KOPT-K1 (cell line): ENCODE results near the gene CHST1.

Experiments used
- H3K27ac ChIP-seq: fragments of 200-600 bp; sonication (generic); 2 replicates; pipeline ENCODE4 v1.5.1; 2016; ENCODE audit warnings: antibody characterized with exemption, mild to moderate bottlenecking, low read depth, low read length; ENCODE audit not compliant: poor library complexity, severe bottlenecking
- H3K36me3 ChIP-seq: fragments of 200-600 bp; sonication (generic); 2 replicates; pipeline ENCODE4 v1.5.1; 2017; ENCODE audit warnings: antibody characterized with exemption, mild to moderate bottlenecking, low read length, moderate library complexity; ENCODE audit not compliant: insufficient read depth
- H3K9me3 ChIP-seq: fragments of 200-600 bp; sonication (generic); 2 replicates; pipeline ENCODE4 v1.5.1; 2017; ENCODE audit warnings: antibody characterized with exemption, low read length, mild to moderate bottlenecking; ENCODE audit not compliant: insufficient read depth, poor library complexity, severe bottlenecking

Gene CHST1

DNA sequence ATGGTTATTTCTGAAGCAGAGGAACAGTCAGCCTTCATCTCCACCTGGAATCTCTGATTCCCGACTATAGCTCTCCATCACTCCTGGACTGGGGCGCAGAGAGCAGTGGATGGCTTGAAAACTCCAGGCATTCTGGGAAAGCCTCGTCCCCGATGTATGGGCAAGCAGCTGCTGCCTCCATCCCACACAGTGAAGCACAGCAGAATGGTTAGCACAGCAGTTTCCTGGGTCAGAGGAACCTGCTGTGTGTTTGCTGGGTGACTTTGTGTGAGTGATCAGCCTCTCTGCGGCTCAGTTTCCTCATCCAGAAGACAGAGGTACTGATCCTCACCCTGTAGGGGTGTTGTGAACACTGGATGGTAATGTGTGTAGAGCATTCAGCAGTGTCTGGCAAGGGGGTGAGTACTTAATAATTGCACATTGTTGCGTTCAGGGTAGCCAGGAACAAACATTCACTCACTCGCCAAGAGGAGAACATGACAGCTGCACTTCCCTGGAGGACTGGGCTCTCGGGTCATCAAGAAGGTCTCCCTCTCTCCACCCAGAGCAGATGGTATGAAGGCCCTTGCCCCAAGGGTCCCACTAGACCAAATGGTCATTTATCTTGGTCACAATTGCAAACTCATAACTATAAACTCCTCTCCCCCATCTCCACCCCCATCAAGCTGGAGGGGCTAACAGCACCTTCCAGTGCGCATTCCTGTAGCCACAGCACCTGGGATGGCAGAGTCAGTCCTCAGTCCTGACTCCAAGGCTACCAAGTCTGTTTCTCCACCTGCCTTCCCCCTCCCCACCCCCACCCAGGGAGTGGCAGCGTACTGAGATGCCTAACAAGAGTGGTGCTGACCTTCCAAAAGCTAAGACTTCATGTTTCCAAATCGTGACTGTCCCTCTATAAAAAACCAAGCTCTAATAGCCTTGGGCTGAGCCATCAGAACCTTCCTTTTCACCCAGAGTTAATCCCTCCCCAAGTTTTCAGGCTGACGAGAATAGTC, 1.5 kb upstream of the CHST1 start:
- Histone ChIP-seq H3K9me3 (no peaks in the 10 kb centered on the region), H3K36me3 (no peaks in the 10 kb centered on the region), H3K27ac (no peak overlapping the region)

DNA sequence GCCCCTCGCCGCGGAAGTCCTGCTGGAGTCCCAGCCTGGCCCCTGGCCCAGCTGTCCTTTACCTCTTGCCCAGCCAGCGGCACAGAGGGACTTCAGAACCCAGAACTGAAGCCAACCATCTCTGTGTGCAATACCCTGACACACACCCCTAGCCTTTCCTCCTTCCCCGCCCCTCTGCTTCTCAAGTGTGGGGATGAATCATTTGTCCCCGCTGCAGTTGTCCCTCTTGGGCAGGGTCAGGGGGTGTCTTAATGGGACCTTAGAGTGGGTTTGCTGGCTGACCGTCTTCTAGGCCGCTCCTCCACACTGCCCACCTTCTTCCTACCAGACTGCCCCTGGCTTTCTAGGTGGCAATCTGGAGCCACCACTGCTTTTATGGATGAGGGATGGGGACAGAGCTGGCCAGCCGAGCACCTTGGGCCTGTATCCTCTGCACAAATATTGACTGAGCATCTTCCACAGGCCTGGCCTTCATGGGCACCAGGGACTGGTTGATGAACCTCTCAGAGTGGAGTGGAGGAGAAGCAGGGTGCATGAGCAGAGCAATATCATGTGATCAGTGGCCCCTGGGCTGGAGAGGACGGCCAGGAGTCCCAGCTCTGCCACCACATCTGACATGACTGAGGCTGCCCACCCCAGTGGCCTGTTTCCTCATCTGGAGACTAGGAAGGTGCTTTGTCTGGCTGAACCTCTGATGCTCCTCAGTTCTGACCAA, 668 bp upstream of the CHST1 start:
- no peaks in the 10 kb centered on the region for H3K36me3 ChIP-seq
- H3K9me3 ChIP-seq: no peaks in the 10 kb centered on the region
- H3K27ac ChIP-seq: no peak overlapping the region

GRCh38 chr11:45664376-45665205, 831 bp downstream of the CHST1 start:
- Histone ChIP-seq H3K9me3 (no peaks in the 10 kb centered on the region), H3K27ac (peak overlapping the region; percentile 7), H3K36me3 (no peaks in the 10 kb centered on the region)

DNA sequence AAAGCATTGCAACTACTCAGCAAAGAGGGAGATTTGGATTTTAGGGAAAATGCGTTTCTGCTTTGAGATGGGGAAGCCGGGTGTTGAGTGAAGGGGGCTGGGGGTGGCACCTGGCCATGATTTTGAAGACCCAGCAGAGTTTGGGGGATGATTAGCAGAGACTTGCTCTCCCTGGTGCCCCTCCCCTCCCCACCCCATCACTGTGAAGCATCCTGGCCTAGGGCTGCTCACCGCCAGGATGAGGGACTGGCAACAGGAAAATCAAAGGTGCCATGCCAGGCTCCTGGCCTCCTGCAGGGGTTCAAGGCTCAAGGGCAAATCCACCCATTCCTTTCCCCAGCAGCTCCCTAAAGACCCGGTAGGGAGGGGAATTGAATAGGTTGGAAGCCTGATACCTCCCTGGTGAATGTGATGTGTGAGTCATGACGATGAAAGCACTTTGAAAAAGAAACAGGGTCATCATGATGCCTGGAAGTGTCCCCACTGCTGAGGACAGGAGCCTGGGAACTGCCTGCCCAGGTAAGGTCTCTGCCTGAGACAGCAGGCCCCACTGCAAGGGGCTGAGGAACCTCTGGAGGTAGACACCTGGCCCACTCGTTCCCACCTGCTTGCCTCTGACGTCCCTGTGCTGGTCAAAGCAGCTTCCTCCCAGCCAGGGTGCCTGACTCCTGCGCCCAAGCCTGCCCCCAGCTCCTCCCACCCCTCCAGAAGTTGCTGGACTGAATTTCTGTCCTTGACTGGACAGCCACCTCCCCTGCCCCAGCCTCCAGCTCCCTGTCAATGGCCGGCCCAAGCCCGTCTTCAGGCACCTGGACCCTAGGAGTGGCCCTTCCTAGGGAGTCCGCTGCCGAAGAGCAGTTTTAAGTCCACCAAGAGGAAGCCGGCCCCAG, 1.7 kb downstream of the CHST1 start:
- no peaks in the 10 kb centered on the region for H3K9me3 ChIP-seq
- H3K36me3 ChIP-seq: no peaks in the 10 kb centered on the region
- H3K27ac ChIP-seq: no peak overlapping the region

DNA sequence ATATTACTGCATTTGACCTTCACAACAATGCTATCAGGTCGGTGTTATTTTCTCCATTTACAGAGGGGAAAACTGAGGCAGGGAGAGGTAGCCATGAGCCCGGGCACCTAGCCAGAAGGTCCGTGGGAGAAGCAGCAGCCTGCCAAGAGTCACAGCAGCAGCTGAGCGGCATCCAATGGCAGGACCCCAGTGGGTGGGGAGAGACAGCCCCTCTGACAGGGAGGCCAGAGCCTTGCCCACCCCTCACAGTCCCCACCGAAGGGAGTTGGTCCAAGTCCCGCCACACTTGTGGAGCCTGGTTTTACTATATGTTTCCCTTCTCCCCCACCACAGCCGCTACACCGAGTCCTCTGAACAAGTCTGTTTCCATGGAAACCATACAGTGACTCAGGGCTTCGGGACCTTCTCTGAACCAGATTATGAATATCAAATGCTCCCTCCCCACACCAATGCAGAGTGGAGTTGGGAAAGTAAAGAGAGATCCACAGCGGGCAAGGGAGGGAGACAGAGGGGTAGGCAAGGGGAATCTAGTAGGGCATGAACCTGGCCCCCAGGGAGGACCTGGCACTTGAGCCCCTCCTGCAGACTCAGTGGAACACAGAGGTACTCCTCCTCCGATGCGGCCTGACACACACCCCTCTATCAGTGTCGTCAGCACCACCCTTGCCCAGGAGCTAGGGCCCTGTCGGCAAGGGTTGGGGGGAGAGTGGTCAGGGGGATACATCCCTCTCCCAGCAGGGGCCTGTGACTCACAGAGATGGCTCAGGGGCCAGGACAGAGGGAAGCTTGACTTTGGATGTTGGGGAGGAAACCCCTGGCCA, 2.5 kb downstream of the CHST1 start:
- no peaks in the 10 kb centered on the region for H3K36me3 ChIP-seq
- H3K27ac ChIP-seq: no peak overlapping the region
- H3K9me3 ChIP-seq: no peaks in the 10 kb centered on the region

DNA sequence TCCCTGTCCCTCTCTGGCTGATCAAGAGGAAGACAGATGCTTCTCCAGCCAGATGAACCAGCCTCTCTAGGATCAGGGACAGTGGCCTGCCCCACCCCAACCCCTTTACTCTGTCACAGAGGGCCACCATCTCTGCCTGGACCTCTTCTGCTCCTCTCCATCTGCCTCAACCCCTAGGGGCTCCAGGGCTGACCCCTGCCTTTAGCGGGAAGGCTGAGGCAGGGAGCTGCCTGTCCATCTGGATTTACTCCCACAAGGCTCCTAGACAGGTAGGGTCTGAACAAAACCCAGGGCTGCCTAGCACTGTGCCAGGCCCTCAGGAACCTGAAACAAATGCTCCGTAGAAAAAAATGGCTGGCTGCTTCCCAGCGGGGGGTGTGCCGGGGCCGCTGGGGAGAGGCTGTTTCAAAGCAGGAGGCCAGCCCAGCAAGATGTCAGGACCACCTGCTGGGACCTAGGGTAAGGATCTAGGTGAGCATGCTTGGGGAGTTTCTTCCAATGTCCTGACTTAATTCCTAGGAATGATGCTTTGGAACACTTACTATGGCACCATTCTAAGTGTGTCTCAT, 3.2 kb downstream of the CHST1 start:
- H3K27ac ChIP-seq: no peak overlapping the region
- H3K36me3 ChIP-seq: no peaks in the 10 kb centered on the region
- H3K9me3 ChIP-seq: no peaks in the 10 kb centered on the region

DNA sequence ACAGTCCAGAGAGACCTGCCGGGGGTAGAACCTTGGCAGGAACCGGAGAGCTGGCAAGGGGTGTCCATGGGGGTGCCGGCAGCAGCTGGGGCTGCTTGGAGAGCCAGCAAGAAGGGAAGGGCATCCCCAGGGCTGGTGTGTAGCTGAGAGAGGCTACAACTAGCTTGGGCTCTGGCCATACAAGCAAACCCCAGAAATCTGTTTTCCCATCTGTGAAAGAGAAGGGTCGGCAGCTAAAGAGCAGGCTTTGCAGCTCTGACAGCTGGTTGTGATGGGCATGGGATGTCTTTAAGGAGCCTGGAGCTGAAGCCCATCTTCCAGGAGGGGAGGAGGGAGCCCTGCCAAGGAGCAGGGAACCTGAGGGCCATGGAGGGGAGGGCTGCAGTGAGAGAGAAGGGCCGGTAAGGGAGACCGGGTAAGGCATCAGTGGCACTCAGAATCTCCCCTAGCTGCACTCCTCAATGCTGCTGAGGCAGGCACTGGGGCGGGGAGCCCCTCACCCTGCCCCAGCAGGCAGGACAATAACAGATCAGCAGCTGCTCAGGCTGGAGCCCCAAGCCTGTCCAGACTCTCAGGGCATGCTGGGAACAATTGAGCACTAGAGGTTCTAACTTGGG, 3.9 kb downstream of the CHST1 start:
- H3K36me3 ChIP-seq: no peaks in the 10 kb centered on the region
- no peak overlapping the region for H3K27ac ChIP-seq
- H3K9me3 ChIP-seq: no peaks in the 10 kb centered on the region

DNA sequence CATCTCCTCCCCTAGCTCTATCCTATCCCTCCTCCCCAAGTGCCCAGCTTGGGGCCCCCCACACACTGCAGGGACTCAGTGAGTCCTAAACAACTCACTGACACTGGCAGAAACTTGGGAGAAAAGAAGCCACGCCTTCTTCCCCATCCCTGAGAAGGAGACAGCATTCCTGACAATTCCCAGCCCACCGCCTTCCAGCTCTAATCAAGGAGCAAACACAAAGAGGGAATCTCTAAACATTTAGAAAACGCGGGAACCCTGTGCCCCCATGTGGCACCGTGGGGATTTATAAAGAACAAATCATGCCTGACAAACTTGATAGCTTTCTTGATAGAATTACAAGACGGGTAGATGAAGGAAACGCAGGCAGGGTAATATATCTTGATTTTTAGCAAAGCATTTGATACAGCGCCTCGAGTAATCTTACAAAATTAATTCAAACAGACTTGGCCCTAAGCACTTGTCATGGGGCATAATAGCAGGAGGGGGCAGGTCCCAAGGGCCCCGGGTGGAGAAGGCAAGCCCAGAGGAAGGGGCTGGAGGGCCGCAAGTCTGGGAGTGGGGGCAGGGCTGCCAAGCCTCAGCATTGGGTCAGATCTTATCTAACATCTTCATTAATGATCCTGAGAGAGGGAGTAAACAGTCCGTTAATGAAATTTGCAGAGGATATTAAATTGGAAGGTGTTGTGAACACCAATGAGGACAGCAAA, 4.5 kb downstream of the CHST1 start:
- Histone ChIP-seq H3K36me3 (no peaks in the 10 kb centered on the region), H3K9me3 (no peaks in the 10 kb centered on the region), H3K27ac (no peak overlapping the region)

DNA sequence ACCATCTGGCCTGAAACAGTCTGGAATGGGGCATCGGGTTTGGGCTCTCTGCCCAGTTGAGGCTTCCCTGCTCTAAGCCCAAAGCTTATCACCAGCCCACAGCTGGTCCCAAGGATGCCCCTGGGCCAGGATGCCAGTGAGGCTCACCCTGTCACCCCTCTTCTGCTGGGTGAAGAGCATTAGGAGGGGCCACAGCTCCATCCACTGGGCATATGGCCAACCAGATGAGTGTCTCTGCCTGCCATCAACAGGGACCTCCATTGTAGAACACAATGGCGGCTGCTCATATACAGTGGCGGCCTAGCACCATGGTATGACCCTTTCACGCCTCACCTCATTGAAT, 5.6 kb downstream of the CHST1 start:
- no peaks in the 10 kb centered on the region for H3K36me3 ChIP-seq
- no peak overlapping the region for H3K27ac ChIP-seq
- H3K9me3 ChIP-seq: no peaks in the 10 kb centered on the region

DNA sequence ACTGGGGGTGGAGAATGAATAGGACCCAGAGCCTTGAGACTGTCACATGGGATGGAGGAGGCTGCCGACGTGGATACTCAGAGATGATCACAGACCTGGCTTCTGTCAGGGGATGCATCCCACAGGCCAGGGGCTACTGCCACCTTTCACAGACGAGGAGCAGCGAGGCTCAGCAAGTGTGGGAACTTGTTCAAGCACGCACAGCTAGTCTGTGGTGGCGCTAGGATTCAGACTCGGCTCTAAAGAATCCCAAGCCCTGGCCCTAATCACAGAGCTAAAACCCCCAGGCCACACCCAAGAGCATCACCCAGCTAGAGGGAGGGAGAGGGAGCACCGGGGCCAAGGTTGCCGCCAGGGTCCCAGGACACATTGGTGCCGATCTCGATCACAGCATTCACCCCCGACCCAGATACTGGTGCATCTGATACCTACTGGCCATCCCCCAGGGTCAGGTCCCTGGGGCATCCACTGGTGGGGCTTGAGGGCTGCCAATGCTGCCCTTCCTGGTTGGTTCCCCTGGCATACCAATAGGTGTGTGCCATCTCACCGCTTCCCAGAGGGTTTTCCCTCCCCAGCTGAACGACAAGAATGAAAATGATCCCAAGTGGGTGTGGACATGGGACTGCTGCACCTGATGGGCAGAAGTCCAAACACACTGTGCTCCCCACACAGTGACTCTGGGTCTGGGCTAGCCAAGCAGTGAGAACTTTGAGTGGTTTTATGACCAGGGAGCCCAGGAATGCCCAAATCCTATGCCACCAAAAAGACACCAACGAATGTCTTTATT, 6.2 kb downstream of the CHST1 start:
- Histone ChIP-seq H3K27ac (no peak overlapping the region), H3K36me3 (no peaks in the 10 kb centered on the region), H3K9me3 (no peaks in the 10 kb centered on the region)

DNA sequence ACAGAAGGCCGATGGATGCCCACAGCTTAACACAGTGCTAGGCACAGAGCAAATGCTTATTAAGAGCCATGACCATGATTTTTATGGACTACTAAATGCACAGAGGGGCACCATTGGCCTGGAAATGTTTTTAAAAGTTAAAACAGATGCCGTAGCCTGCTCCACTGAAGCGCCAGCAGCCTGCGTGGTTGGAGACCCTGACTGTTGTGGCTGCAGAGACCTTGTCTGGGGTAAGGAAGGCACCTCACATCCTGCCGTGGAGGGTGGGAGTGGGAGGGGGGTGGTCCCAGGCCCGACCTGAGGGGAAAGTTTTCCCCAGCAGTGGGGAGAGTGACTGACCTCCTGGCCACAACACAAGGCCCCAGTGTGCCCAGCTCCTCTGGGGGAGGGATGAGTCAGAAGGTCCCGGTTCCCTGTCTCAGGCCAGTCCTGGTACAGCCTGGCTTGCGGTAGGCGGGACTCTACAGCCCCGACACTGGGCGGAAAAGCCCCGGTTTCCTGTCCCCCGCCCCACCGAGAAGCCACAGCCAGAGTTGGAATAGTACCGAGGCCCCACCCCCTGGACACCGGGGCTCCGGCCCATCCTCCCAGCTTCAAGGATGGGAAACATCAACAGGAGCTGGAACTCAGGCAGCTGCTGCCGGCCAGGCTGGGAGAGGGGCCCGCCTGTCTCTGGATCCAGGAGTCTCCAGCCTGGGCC, 7.0 kb downstream of the CHST1 start:
- no peak overlapping the region for H3K27ac ChIP-seq
- no peaks in the 10 kb centered on the region for H3K36me3 ChIP-seq
- H3K9me3 ChIP-seq: no peaks in the 10 kb centered on the region
